ENCODE data around the gene ABLIM3. TPM values are rescaled to one million over a fixed set of nuclear protein-coding genes. Genes with fewer than 3 reads are reported as not detected.

ABLIM3 gene
- total RNA-seq, 1 donor from 2014 or later: 15.1 TPM

- peak; percentile 55 for DNase-seq (ENCODE audit: low spot score)
Observed at GRCh38 chr5:149133795-149134777, 7.2 kb upstream of the ABLIM3 start.

GRCh38 chr5:149134778-149135500 is 6.4 kb upstream of the ABLIM3 start:
- DNase-seq (ENCODE audit: low spot score): no peak

GRCh38 chr5:149135536-149136201 is 5.6 kb upstream of the ABLIM3 start:
- no peak for DNase-seq (ENCODE audit: low spot score)

GRCh38 chr5:149138182-149138923 is 2.9 kb upstream of the ABLIM3 start:
- no peak for DNase-seq (ENCODE audit: low spot score)

GRCh38 chr5:149140197-149141002 is 893 bp upstream of the ABLIM3 start:
- DNase-seq (ENCODE audit: low spot score): no peak

- DNase-seq (ENCODE audit: low spot score): no peak
Observed at GRCh38 chr5:149141957-149142851, 911 bp downstream of the ABLIM3 start.

GRCh38 chr5:149143470-149143869 is 2.2 kb downstream of the ABLIM3 start:
- DNase-seq (ENCODE audit: low spot score): no peak

- DNase-seq (ENCODE audit: low spot score): no peak
Observed at GRCh38 chr5:149144637-149145036, 3.3 kb downstream of the ABLIM3 start.

- no peak for DNase-seq (ENCODE audit: low spot score)
Observed at GRCh38 chr5:149145138-149145537, 3.8 kb downstream of the ABLIM3 start.

- DNase-seq (ENCODE audit: low spot score): no peak
Observed at GRCh38 chr5:149147676-149148075, 6.4 kb downstream of the ABLIM3 start.

GRCh38 chr5:149149942-149150341 is 8.6 kb downstream of the ABLIM3 start:
- no peak for DNase-seq (ENCODE audit: low spot score)

- no peak for DNase-seq (ENCODE audit: low spot score)
Observed at GRCh38 chr5:149150457-149150856, 9.2 kb downstream of the ABLIM3 start.

- no peak for DNase-seq (ENCODE audit: low spot score)
Observed at GRCh38 chr5:149151717-149152116, 10.4 kb downstream of the ABLIM3 start.

- peak; percentile 45 for DNase-seq (ENCODE audit: low spot score)
Observed at GRCh38 chr5:149152317-149152746, 11.0 kb downstream of the ABLIM3 start.

- no peak for DNase-seq (ENCODE audit: low spot score)
Observed at GRCh38 chr5:149153193-149153750, 12.0 kb downstream of the ABLIM3 start.

GRCh38 chr5:149153751-149154610 is 12.7 kb downstream of the ABLIM3 start:
- DNase-seq (ENCODE audit: low spot score): no peak

GRCh38 chr5:149154650-149155049 is 13.4 kb downstream of the ABLIM3 start:
- DNase-seq (ENCODE audit: low spot score): no peak

- no peak for DNase-seq (ENCODE audit: low spot score)
Observed at GRCh38 chr5:149156435-149157083, 15.3 kb downstream of the ABLIM3 start.

All from mucosa of gallbladder (tissue), 1 donor.